Measurements from ENCODE around the gene PRRX1.

The PRRX1 gene

GRCh38 chr1:170711682-170712081, 47.8 kb downstream of the PRRX1 start:
- H3K4me1 ChIP-seq (ENCODE audit: low read length), result no peaks in the 10 kb centered on the region
- no peaks in the 10 kb centered on the region for H3K27me3 ChIP-seq (replicated peaks; ENCODE audit: insufficient read depth, low read length)
- no peak overlapping the region for H2AFZ ChIP-seq (ENCODE audit: low read length)
- H3K4me3 ChIP-seq (ENCODE audit: low read length), result no peak overlapping the region
- H3K36me3 ChIP-seq (replicated peaks; ENCODE audit: insufficient read depth, low read length), result no peaks in the 10 kb centered on the region
- no peak for DNase-seq
- no peaks in the 10 kb centered on the region for H3F3A ChIP-seq (ENCODE audit: insufficient read depth, low read length)
- H4K20me1 ChIP-seq (ENCODE audit: insufficient read depth, low read length), result no peaks in the 10 kb centered on the region
- no peak overlapping the region for H3K4me2 ChIP-seq (ENCODE audit: low read depth, low read length)
- no peaks in the 10 kb centered on the region for H3K9me2 ChIP-seq (replicated peaks; ENCODE audit: insufficient read depth, low read length)
- H3K9me3 ChIP-seq (replicated peaks; ENCODE audit: insufficient read depth, low read length), result no peaks in the 10 kb centered on the region
- H3K79me2 ChIP-seq (ENCODE audit: low read length), result no peaks in the 10 kb centered on the region
- no peak overlapping the region for H3K27ac ChIP-seq (ENCODE audit: low read length)
- H3K9ac ChIP-seq (ENCODE audit: low read length), result no peak overlapping the region
- TF ChIP-seq EZH2 (optimal IDR thresholded peaks at IDR 0.05; ENCODE audit: low read depth, low read length) (no peak), CTCF (IDR thresholded peaks at IDR 0.05; ENCODE audit: low read length) (no peak), EZH2phosphoT487 (IDR thresholded peaks at IDR 0.05; ENCODE audit: low read length) (no peak)

DNA sequence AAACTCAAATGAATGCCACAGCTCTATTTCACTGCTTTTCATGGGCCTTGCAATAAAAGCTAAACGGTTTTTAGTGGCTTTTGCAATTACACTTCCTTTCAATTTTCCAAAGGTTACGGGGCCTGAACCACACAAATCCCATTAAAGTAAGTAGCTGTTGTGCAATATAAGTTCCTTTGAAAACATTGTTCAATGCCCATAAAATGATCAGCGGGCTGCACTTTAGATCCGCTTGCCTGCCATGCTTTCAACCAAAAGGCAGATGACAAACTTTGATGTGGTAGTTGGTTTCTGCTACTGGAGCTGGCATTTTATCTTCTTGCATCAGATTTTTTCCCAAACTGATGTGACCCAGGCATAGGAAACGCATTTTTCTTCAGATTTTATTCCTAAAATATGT, 50.2 kb downstream of the PRRX1 start:
- Histone ChIP-seq H3K27ac (ENCODE audit: low read length) (no peak overlapping the region), H4K20me1 (ENCODE audit: insufficient read depth, low read length) (no peaks in the 10 kb centered on the region), H3K79me2 (ENCODE audit: low read length) (no peaks in the 10 kb centered on the region), H3K9me3 (replicated peaks; ENCODE audit: insufficient read depth, low read length) (no peaks in the 10 kb centered on the region), H3K27me3 (replicated peaks; ENCODE audit: insufficient read depth, low read length) (no peaks in the 10 kb centered on the region), H3K9ac (ENCODE audit: low read length) (no peak overlapping the region), H3K36me3 (replicated peaks; ENCODE audit: insufficient read depth, low read length) (no peaks in the 10 kb centered on the region), H3K4me3 (ENCODE audit: low read length) (no peak overlapping the region), H3K4me1 (ENCODE audit: low read length) (no peaks in the 10 kb centered on the region), H3K9me2 (replicated peaks; ENCODE audit: insufficient read depth, low read length) (no peaks in the 10 kb centered on the region), H2AFZ (ENCODE audit: low read length) (no peak overlapping the region), H3K4me2 (ENCODE audit: low read depth, low read length) (no peak overlapping the region), H3F3A (ENCODE audit: insufficient read depth, low read length) (no peaks in the 10 kb centered on the region)
- DNase-seq, result no peak
- TF ChIP-seq EZH2phosphoT487 (IDR thresholded peaks at IDR 0.05; ENCODE audit: low read length), result no peak
- no peak for TF ChIP-seq EZH2 (optimal IDR thresholded peaks at IDR 0.05; ENCODE audit: low read depth, low read length)
- no peak for TF ChIP-seq CTCF (IDR thresholded peaks at IDR 0.05; ENCODE audit: low read length)

DNA sequence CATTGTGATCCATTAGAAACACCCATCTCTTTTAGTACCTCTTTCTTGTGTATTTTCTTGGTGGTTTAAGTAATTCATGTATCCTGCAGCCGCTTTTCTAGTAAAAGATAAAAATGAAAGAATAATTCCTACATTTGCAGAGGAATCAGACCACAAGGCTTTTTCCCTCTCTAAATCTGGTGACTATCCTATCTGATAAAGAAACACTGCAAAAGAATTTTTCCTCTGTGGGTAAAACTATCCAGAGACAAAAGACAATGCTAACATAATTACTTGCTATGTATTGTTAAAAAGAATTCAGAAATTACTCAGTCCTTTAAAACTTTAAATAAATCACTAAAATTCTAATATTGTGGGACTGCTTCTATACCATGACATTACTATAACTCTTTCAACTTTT, 51.0 kb downstream of the PRRX1 start:
- Histone ChIP-seq H3K9me2 (replicated peaks; ENCODE audit: insufficient read depth, low read length) (no peaks in the 10 kb centered on the region), H3F3A (ENCODE audit: insufficient read depth, low read length) (no peaks in the 10 kb centered on the region), H3K9me3 (replicated peaks; ENCODE audit: insufficient read depth, low read length) (no peaks in the 10 kb centered on the region), H3K27me3 (replicated peaks; ENCODE audit: insufficient read depth, low read length) (no peaks in the 10 kb centered on the region), H4K20me1 (ENCODE audit: insufficient read depth, low read length) (no peaks in the 10 kb centered on the region), H3K4me3 (ENCODE audit: low read length) (no peak overlapping the region), H3K4me1 (ENCODE audit: low read length) (no peaks in the 10 kb centered on the region), H3K4me2 (ENCODE audit: low read depth, low read length) (no peak overlapping the region), H2AFZ (ENCODE audit: low read length) (no peak overlapping the region), H3K36me3 (replicated peaks; ENCODE audit: insufficient read depth, low read length) (no peaks in the 10 kb centered on the region), H3K9ac (ENCODE audit: low read length) (no peak overlapping the region), H3K27ac (ENCODE audit: low read length) (no peak overlapping the region), H3K79me2 (ENCODE audit: low read length) (no peaks in the 10 kb centered on the region)
- DNase-seq, result no peak
- TF ChIP-seq EZH2 (optimal IDR thresholded peaks at IDR 0.05; ENCODE audit: low read depth, low read length), result no peak
- no peak for TF ChIP-seq EZH2phosphoT487 (IDR thresholded peaks at IDR 0.05; ENCODE audit: low read length)
- TF ChIP-seq CTCF (IDR thresholded peaks at IDR 0.05; ENCODE audit: low read length), result no peak

Measured in MM.1S (cell line).